HepG2 (cell line): ENCODE data around the gene DTNB. TPM values are rescaled to one million over a fixed set of nuclear protein-coding genes. Genes with fewer than 3 reads are reported as not detected.
"Not testable (repeated sequence)": the region's sequence is repeated elsewhere in the genome, so short reads cannot be mapped to it uniquely, and the experiment has no call there.

Experiments used
- ATAC-seq: fragments of 200-7000 bp; cut with Tn5 transposase; 3 replicates; pipeline ENCODE4 v1.9.1; 2020; ENCODE audit warnings: mild to moderate bottlenecking, moderate library complexity
- BruUV-seq: library from RNA; stranded (reverse); fragments of 400-500 nt; replicated peaks from 2 replicates; lab custom pipeline; 2021; lab: Mats Ljungman, UMichigan
- CTCF ChIA-PET: fragments of 300-600 bp; formaldehyde crosslinking; extraction: SDS; loops from one replicate; lab custom pipeline; 2021; ENCODE audit warnings: low total read pairs, inconsistent platforms, low intra/inter-chr PET ratio; lab: Yijun Ruan, JAX
- POLR2A ChIA-PET: fragments of 350-600 bp; sonication (Branson Sonifier 250); formaldehyde crosslinking; loops from one replicate; lab custom pipeline; 2020; ENCODE audit warnings: antibody characterized with exemption, inconsistent platforms; lab: Yijun Ruan, JAX
- DNase-seq: peaks from one replicate; pipeline ENCODE4 v3.0.0-alpha.2; 2015; ENCODE audit warnings: low spot score
- FAIRE-seq: peaks from 3 replicates; lab custom pipeline; 2011; peaks lifted over from hg19 to GRCh38; lab: Jason Lieb, UNC
- H2AFZ ChIP-seq: one replicate; pipeline ENCODE4 v1.6.1; 2011; ENCODE audit warnings: low read length, inconsistent platforms
- H3K27ac ChIP-seq: fragments of 300-600 bp; 3 replicates; pipeline ENCODE4 v1.8.0; 2011; ENCODE audit warnings: mixed run types, mild to moderate bottlenecking, mixed read lengths, low read length, inconsistent platforms; ENCODE audit not compliant: insufficient read depth; ENCODE audit errors: extremely low read length
- H3K27me3 ChIP-seq, 2 experiments: fragments of 200-600 bp in 1 of 2; 2 replicates in 1 of 2; 3 replicates in 1 of 2; pipeline versions ENCODE4 v1.6.0 to v1.8.0; 2011; ENCODE audit warnings: low read length in 2 of 2, mild to moderate bottlenecking in 2 of 2, moderate library complexity in 2 of 2, inconsistent platforms in 1 of 2; ENCODE audit not compliant: insufficient read depth in 2 of 2, control insufficient read depth in 1 of 2
- H3K36me3 ChIP-seq, 2 experiments: fragments of 200-600 bp in 1 of 2; replicated peaks in 1 of 2; 2 replicates in 1 of 2; 3 replicates in 1 of 2; pipeline versions ENCODE4 v1.5.1 to v1.8.0; 2011; ENCODE audit warnings: low read length in 2 of 2, inconsistent platforms in 1 of 2; ENCODE audit not compliant: insufficient read depth in 2 of 2, control insufficient read depth in 1 of 2
- H3K4me1 ChIP-seq: 2 replicates; pipeline ENCODE4 v1.5.1; 2012; ENCODE audit warnings: low read length, inconsistent platforms; ENCODE audit not compliant: insufficient read depth
- H3K4me2 ChIP-seq: 2 replicates; pipeline ENCODE4 v1.6.0; 2011; ENCODE audit warnings: low read depth, low read length, inconsistent platforms
- H3K4me3 ChIP-seq, 3 experiments: fragments of 200-600 bp in 1 of 3; sonication (generic), shearing (Covaris generic) in 1 of 3; replicated peaks in 1 of 3; 2 replicates each; pipeline ENCODE4 v1.5.1; 2011 to 2016; ENCODE audit warnings: low read length in 3 of 3, inconsistent platforms in 2 of 3, low read depth in 2 of 3, mild to moderate bottlenecking in 2 of 3, control low read depth in 1 of 3, mixed read lengths in 1 of 3; ENCODE audit not compliant: insufficient read depth in 1 of 3
- H3K79me2 ChIP-seq: one replicate; pipeline ENCODE4 v1.6.1; 2011; ENCODE audit warnings: low read length, inconsistent platforms; ENCODE audit not compliant: insufficient read depth
- H3K9ac ChIP-seq: 2 replicates; pipeline ENCODE4 v1.6.0; 2011; ENCODE audit warnings: mild to moderate bottlenecking, low read depth, low read length, inconsistent platforms; ENCODE audit not compliant: insufficient read depth
- H3K9me3 ChIP-seq: 2 replicates; pipeline ENCODE4 v1.5.1; 2012; ENCODE audit warnings: mild to moderate bottlenecking, low read length
- H4K20me1 ChIP-seq: 2 replicates; pipeline ENCODE4 v1.6.0; 2011; ENCODE audit warnings: inconsistent platforms, mild to moderate bottlenecking, low read length, moderate library complexity; ENCODE audit not compliant: insufficient read depth
- BCL6 ChIP-seq: IDR thresholded peaks from 2 replicates; pipeline ENCODE4 v1.6.1; 2016; ENCODE audit warnings: missing genetic modification reagents, missing compliant biosample characterization
- HNF4A ChIP-seq: sonication (generic); formaldehyde crosslinking; IDR thresholded peaks from 2 replicates; pipeline ENCODE4 v1.4.0; 2020; ENCODE audit warnings: missing genetic modification reagents
- NBN ChIP-seq: fragments of 450-650 bp; conservative IDR thresholded peaks from 2 replicates; pipeline ENCODE4 v1.6.1; 2017
- ZNF496 ChIP-seq: sonication (generic); formaldehyde crosslinking; IDR thresholded peaks from 2 replicates; pipeline ENCODE4 v1.8.1; 2023; ENCODE audit warnings: mild to moderate bottlenecking, moderate library complexity, missing genetic modification reagents; ENCODE audit not compliant: insufficient replicate concordance
- WGBS: methylation state at CpG from one replicate; pipeline ENCODE4 v1.1.6; 2017; ENCODE audit warnings: low lambda C conversion rate; 5-methylcytosine and 5-hydroxymethylcytosine counted together
- in situ Hi-C: cut with HindIII; loops from 2 replicates; pipeline ENCODE4 v1.10.0; 2017; ENCODE audit warnings: low pct_unique_long_range_greater_than_20kb; ENCODE audit not compliant: extremely low pct_ligation_motif_present
- intact Hi-C: fragments of 100-400 bp; cut with micrococcal nuclease; formaldehyde crosslinking; loops from one replicate; pipeline ENCODE4 v1.10.0; 2022; ENCODE audit not compliant: unreplicated experiment
- polyA plus RNA-seq, 8 experiments: library from polyadenylated mRNA; depleted of rRNA in 3 of 8; stranded (reverse) in 7 of 8; unstranded in 1 of 8; fragments of >200 nt; fragmentation: Illumina TruSeq in 4 of 8; extraction: Trizol in 4 of 8; gene quantifications; 2 replicates each; pipeline versions ENCODE4 v1.2.1 to v1.2.3, GENCODE V29; 2011 to 2016; ENCODE audit warnings: low read depth in 4 of 8, missing spikeins in 1 of 8, mixed read lengths in 1 of 8; ENCODE audit not compliant: insufficient read depth in 1 of 8
- total RNA-seq, 5 experiments: library from RNA; depleted of rRNA; stranded (reverse); fragments of >200 nt; fragmentation: Illumina TruSeq; extraction: Trizol; gene quantifications; 2 replicates each; pipeline ENCODE4 v1.2.3, GENCODE V29; 2016; ENCODE audit warnings: low read depth in 1 of 5
- TF ChIP-seq, protein P1 (sequence below): sonication (generic); formaldehyde crosslinking; IDR thresholded peaks from 2 replicates; pipeline ENCODE4 v1.8.0; 2022; ENCODE audit warnings: missing genetic modification reagents, mild to moderate bottlenecking, inconsistent platforms, borderline replicate concordance
- TF ChIP-seq, protein P2 (sequence below): sonication (generic); formaldehyde crosslinking; IDR thresholded peaks from 2 replicates; pipeline ENCODE4 v1.4.0; 2020; ENCODE audit warnings: missing genetic modification reagents
- TF ChIP-seq, protein P3 (sequence below): sonication (generic); IDR thresholded peaks from 2 replicates; pipeline ENCODE4 v1.6.1; 2016; ENCODE audit warnings: low read depth, borderline replicate concordance

DTNB gene
- total and polyA plus RNA-seq, 2 of the 13 experiments (the other 11 are each of a cell fraction or from before 2014, with no cell fraction given) = 14.4 to 23.9 TPM

DNA sequence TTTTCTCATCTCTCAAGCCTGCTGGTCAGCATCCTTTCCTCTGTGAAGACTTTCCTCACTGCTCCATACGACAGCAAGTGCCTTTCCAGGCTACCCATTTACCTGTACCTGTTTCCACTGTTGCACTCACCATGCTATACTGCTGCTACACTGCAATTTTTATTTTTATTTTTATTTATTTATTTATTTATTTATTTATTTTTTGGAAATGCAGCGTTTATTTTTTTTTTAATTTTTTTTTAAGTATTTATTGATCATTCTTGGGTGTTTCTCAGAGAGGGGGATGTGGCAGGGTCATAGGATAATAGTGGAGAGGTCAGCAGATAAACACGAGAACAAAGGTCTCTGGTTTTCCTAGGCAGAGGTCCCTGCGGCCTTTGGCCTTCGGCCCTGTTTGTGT lies 139.6 kb downstream of the DTNB start:
- H3K4me2 ChIP-seq, H3K9ac ChIP-seq, H3K4me1 ChIP-seq, BruUV-seq, in situ Hi-C loops, H3K9me3 ChIP-seq, H3K27ac ChIP-seq, H3K4me3 ChIP-seq, H3K27me3 ChIP-seq, H2AFZ ChIP-seq, FAIRE-seq, H3K36me3 ChIP-seq, H4K20me1 ChIP-seq, H3K79me2 ChIP-seq, ATAC-seq, POLR2A ChIA-PET, intact Hi-C loops, DNase-seq, CTCF ChIA-PET: not testable (repeated sequence)
- WGBS = 70% methylated on average over 5 of the region's 5 CpGs
- TF ChIP-seq BCL6 (CRISPR knock-in tag) (peak; percentile 21; the same call in 1 of the 2 replicates), HNF4A (CRISPR knock-in tag) (peak; percentile 22; the same call in 1 of the 2 replicates)

DNA sequence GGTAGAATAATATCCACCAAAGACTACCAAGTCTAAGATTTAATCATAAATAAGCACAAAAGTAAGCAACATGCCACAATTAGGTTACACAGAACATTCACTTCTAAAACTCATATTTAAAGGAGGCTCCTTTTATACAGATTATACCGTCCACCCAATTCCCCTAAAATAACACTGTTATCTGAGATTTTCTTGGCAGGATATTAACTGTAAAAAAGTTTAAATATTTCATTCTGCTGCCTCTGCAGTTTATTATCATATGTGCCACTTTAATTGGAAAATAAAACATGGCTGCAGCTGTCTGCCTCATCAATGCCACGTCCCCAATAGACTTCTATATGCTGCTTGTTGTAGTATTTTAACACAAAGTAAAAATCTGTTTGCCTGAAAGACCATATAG lies 140.9 kb downstream of the DTNB start:
- no peak for ATAC-seq
- in situ Hi-C loops = no loop called here
- TF ChIP-seq, protein P1, sequence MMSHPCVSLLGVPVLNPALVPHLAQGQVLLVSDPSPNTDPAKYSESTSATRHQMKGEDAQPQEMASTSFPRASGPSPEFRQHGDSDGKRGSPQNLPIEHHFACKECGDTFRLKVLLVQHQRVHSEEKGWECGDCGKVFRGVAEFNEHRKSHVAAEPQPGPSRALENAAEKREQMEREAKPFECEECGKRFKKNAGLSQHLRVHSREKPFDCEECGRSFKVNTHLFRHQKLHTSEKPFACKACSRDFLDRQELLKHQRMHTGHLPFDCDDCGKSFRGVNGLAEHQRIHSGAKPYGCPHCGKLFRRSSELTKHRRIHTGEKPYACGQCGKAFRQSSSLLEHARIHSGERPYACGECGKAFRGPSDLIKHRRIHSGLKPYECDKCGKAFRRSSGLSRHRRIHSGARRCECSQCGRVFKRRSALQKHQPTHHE = no peak
- no peak for TF ChIP-seq NBN
- TF ChIP-seq, protein P2, sequence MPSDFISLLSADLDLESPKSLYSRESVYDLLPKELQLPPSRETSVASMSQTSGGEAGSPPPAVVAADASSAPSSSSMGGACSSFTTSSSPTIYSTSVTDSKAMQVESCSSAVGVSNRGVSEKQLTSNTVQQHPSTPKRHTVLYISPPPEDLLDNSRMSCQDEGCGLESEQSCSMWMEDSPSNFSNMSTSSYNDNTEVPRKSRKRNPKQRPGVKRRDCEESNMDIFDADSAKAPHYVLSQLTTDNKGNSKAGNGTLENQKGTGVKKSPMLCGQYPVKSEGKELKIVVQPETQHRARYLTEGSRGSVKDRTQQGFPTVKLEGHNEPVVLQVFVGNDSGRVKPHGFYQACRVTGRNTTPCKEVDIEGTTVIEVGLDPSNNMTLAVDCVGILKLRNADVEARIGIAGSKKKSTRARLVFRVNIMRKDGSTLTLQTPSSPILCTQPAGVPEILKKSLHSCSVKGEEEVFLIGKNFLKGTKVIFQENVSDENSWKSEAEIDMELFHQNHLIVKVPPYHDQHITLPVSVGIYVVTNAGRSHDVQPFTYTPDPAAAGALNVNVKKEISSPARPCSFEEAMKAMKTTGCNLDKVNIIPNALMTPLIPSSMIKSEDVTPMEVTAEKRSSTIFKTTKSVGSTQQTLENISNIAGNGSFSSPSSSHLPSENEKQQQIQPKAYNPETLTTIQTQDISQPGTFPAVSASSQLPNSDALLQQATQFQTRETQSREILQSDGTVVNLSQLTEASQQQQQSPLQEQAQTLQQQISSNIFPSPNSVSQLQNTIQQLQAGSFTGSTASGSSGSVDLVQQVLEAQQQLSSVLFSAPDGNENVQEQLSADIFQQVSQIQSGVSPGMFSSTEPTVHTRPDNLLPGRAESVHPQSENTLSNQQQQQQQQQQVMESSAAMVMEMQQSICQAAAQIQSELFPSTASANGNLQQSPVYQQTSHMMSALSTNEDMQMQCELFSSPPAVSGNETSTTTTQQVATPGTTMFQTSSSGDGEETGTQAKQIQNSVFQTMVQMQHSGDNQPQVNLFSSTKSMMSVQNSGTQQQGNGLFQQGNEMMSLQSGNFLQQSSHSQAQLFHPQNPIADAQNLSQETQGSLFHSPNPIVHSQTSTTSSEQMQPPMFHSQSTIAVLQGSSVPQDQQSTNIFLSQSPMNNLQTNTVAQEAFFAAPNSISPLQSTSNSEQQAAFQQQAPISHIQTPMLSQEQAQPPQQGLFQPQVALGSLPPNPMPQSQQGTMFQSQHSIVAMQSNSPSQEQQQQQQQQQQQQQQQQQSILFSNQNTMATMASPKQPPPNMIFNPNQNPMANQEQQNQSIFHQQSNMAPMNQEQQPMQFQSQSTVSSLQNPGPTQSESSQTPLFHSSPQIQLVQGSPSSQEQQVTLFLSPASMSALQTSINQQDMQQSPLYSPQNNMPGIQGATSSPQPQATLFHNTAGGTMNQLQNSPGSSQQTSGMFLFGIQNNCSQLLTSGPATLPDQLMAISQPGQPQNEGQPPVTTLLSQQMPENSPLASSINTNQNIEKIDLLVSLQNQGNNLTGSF = no peak
- TF ChIP-seq ZNF496 (CRISPR knock-in tag) = no peak
- TF ChIP-seq, protein P3, sequence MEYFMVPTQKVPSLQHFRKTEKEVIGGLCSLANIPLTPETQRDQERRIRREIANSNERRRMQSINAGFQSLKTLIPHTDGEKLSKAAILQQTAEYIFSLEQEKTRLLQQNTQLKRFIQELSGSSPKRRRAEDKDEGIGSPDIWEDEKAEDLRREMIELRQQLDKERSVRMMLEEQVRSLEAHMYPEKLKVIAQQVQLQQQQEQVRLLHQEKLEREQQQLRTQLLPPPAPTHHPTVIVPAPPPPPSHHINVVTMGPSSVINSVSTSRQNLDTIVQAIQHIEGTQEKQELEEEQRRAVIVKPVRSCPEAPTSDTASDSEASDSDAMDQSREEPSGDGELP = no peak

More for the DNA sequence above, 140.9 kb downstream of the DTNB start:
- Histone ChIP-seq H3K36me3 (no peaks in the 10 kb centered on the region), H3K9me3 (no peaks in the 10 kb centered on the region), H2AFZ (no peak overlapping the region), H3K4me1 (0 out of 2 replicates have a peak, but pooled peaks cover 5% of the 10 kb centered on the region), H3K9ac (no peak overlapping the region), H3K27ac (no peak overlapping the region), H3K4me3 (no peak overlapping the region), H3K4me2 (no peak overlapping the region), H3K27me3 (no peaks in the 10 kb centered on the region), H4K20me1 (no peaks in the 10 kb centered on the region), H3K79me2 (no peaks in the 10 kb centered on the region)
- CTCF ChIA-PET = no interaction called here
- intact Hi-C loops = no loop called here
- DNase-seq (no peak), FAIRE-seq (no peak)
- 93% methylated on average over 2 of the region's 2 CpGs for WGBS
- BruUV-seq = no TSS peak
- POLR2A ChIA-PET = no interaction called here
